ENCODE measurements around the gene DUSP15. TPM values are rescaled to one million over a fixed set of nuclear protein-coding genes. Genes with fewer than 3 reads are reported as not detected.
A peak's percentile ranks its signal among the peaks of the same experiment; 100 is the strongest.

The DUSP15 gene
- total RNA-seq, 1 donor from 2014 or later, result 2.1 TPM

- Histone ChIP-seq H3K9me3 (ENCODE audit: control insufficient read depth in 3 of 3, low read length in 3 of 3) (no peaks in the 10 kb centered on the region), H3K27ac (ENCODE audit: low read depth, low read length) (no peak overlapping the region), H3K27me3 (ENCODE audit: control insufficient read depth in 3 of 3, insufficient read depth in 3 of 3, low read length in 3 of 3) (peaks cover 36 to 51% (median 49%) of the 10 kb centered on the region in 3 donors), H3K36me3 (ENCODE audit: control insufficient read depth in 3 of 3, insufficient read depth in 3 of 3, low read length in 3 of 3) (no peaks in the 10 kb centered on the region), H3K9ac (ENCODE audit: low read depth in 1 of 3, low read length in 3 of 3) (peak overlapping the region in 1 of 3 donors; percentile 40), H3K4me3 (ENCODE audit: low read length in 3 of 3) (peak overlapping the region in 2 of 3 donors; percentile 51 to 65), H3K4me1 (ENCODE audit: control insufficient read depth in 3 of 3, insufficient read depth in 3 of 3, low read length in 3 of 3) (peaks cover 10 to 15% (median 14%) of the 10 kb centered on the region in 3 donors)
These were observed 8.8 kb downstream of the DUSP15 start for GRCh38 chr20:31861385-31862156.

- no peaks in the 10 kb centered on the region for H3K36me3 ChIP-seq (ENCODE audit: control insufficient read depth in 3 of 3, insufficient read depth in 3 of 3, low read length in 3 of 3)
- no peaks in the 10 kb centered on the region for H3K9me3 ChIP-seq (ENCODE audit: control insufficient read depth in 3 of 3, low read length in 3 of 3)
- H3K4me1 ChIP-seq (ENCODE audit: control insufficient read depth in 3 of 3, insufficient read depth in 3 of 3, low read length in 3 of 3), result peaks cover 10 to 15% (median 14%) of the 10 kb centered on the region in 3 donors
- H3K27me3 ChIP-seq (ENCODE audit: control insufficient read depth in 3 of 3, insufficient read depth in 3 of 3, low read length in 3 of 3), result peaks cover 36 to 56% (median 50%) of the 10 kb centered on the region in 3 donors
- no peak overlapping the region for H3K27ac ChIP-seq (ENCODE audit: low read depth, low read length)
- peak overlapping the region in 1 of 3 donors; percentile 40 for H3K9ac ChIP-seq (ENCODE audit: low read depth in 1 of 3, low read length in 3 of 3)
- H3K4me3 ChIP-seq (ENCODE audit: low read length in 3 of 3), result peak overlapping the region in 2 of 3 donors; percentile 51 to 65
These were observed 9.3 kb downstream of the DUSP15 start for GRCh38 chr20:31861135-31861384.

- H3K9me3 ChIP-seq (ENCODE audit: control insufficient read depth in 3 of 3, low read length in 3 of 3), result no peaks in the 10 kb centered on the region
- H3K9ac ChIP-seq (ENCODE audit: low read depth in 1 of 3, low read length in 3 of 3), result no peak overlapping the region
- H3K27me3 ChIP-seq (ENCODE audit: control insufficient read depth in 3 of 3, insufficient read depth in 3 of 3, low read length in 3 of 3), result peaks cover 36 to 56% (median 51%) of the 10 kb centered on the region in 3 donors
- no peaks in the 10 kb centered on the region for H3K36me3 ChIP-seq (ENCODE audit: control insufficient read depth in 3 of 3, insufficient read depth in 3 of 3, low read length in 3 of 3)
- H3K4me1 ChIP-seq (ENCODE audit: control insufficient read depth in 3 of 3, insufficient read depth in 3 of 3, low read length in 3 of 3), result peaks cover 10 to 15% (median 14%) of the 10 kb centered on the region in 3 donors
- H3K4me3 ChIP-seq (ENCODE audit: low read length in 3 of 3), result peak overlapping the region; percentile 10 to 65 (median 51)
- H3K27ac ChIP-seq (ENCODE audit: low read depth, low read length), result no peak overlapping the region
These were observed 9.8 kb downstream of the DUSP15 start for GRCh38 chr20:31860390-31861134.

- no peak overlapping the region for H3K4me3 ChIP-seq (ENCODE audit: low read length in 3 of 3)
- no peak overlapping the region for H3K27ac ChIP-seq (ENCODE audit: low read depth, low read length)
- peaks cover 36 to 62% (median 54%) of the 10 kb centered on the region in 3 donors for H3K27me3 ChIP-seq (ENCODE audit: control insufficient read depth in 3 of 3, insufficient read depth in 3 of 3, low read length in 3 of 3)
- H3K9ac ChIP-seq (ENCODE audit: low read depth in 1 of 3, low read length in 3 of 3), result no peak overlapping the region
- H3K36me3 ChIP-seq (ENCODE audit: control insufficient read depth in 3 of 3, insufficient read depth in 3 of 3, low read length in 3 of 3), result no peaks in the 10 kb centered on the region
- peaks cover 10 to 15% (median 14%) of the 10 kb centered on the region in 3 donors for H3K4me1 ChIP-seq (ENCODE audit: control insufficient read depth in 3 of 3, insufficient read depth in 3 of 3, low read length in 3 of 3)
- no peaks in the 10 kb centered on the region for H3K9me3 ChIP-seq (ENCODE audit: control insufficient read depth in 3 of 3, low read length in 3 of 3)
These were observed 10.3 kb downstream of the DUSP15 start for GRCh38 chr20:31859998-31860380.

GRCh38 chr20:31859266-31859997 lies 10.9 kb downstream of the DUSP15 start:
- peaks cover 36 to 65% (median 54%) of the 10 kb centered on the region in 3 donors for H3K27me3 ChIP-seq (ENCODE audit: control insufficient read depth in 3 of 3, insufficient read depth in 3 of 3, low read length in 3 of 3)
- no peak overlapping the region for H3K27ac ChIP-seq (ENCODE audit: low read depth, low read length)
- H3K4me3 ChIP-seq (ENCODE audit: low read length in 3 of 3), result no peak overlapping the region
- no peaks in the 10 kb centered on the region for H3K36me3 ChIP-seq (ENCODE audit: control insufficient read depth in 3 of 3, insufficient read depth in 3 of 3, low read length in 3 of 3)
- no peaks in the 10 kb centered on the region for H3K9me3 ChIP-seq (ENCODE audit: control insufficient read depth in 3 of 3, low read length in 3 of 3)
- H3K9ac ChIP-seq (ENCODE audit: low read depth in 1 of 3, low read length in 3 of 3), result no peak overlapping the region
- peaks cover 10 to 15% (median 14%) of the 10 kb centered on the region in 3 donors for H3K4me1 ChIP-seq (ENCODE audit: control insufficient read depth in 3 of 3, insufficient read depth in 3 of 3, low read length in 3 of 3)

- Histone ChIP-seq H3K9ac (ENCODE audit: low read depth in 1 of 3, low read length in 3 of 3) (no peak overlapping the region), H3K36me3 (ENCODE audit: control insufficient read depth in 3 of 3, insufficient read depth in 3 of 3, low read length in 3 of 3) (no peaks in the 10 kb centered on the region), H3K4me3 (ENCODE audit: low read length in 3 of 3) (no peak overlapping the region), H3K27me3 (ENCODE audit: control insufficient read depth in 3 of 3, insufficient read depth in 3 of 3, low read length in 3 of 3) (peaks cover 36 to 65% (median 54%) of the 10 kb centered on the region in 3 donors), H3K27ac (ENCODE audit: low read depth, low read length) (no peak overlapping the region), H3K9me3 (ENCODE audit: control insufficient read depth in 3 of 3, low read length in 3 of 3) (no peaks in the 10 kb centered on the region), H3K4me1 (ENCODE audit: control insufficient read depth in 3 of 3, insufficient read depth in 3 of 3, low read length in 3 of 3) (peaks cover 10 to 15% (median 14%) of the 10 kb centered on the region in 3 donors)
These were observed 11.6 kb downstream of the DUSP15 start for GRCh38 chr20:31858760-31859083.

- H3K9ac ChIP-seq (ENCODE audit: low read depth in 1 of 3, low read length in 3 of 3), result no peak overlapping the region
- H3K27me3 ChIP-seq (ENCODE audit: control insufficient read depth in 3 of 3, insufficient read depth in 3 of 3, low read length in 3 of 3), result peaks cover 36 to 65% (median 54%) of the 10 kb centered on the region in 3 donors
- H3K4me3 ChIP-seq (ENCODE audit: low read length in 3 of 3), result no peak overlapping the region
- no peak overlapping the region for H3K27ac ChIP-seq (ENCODE audit: low read depth, low read length)
- H3K9me3 ChIP-seq (ENCODE audit: control insufficient read depth in 3 of 3, low read length in 3 of 3), result no peaks in the 10 kb centered on the region
- peaks cover 10 to 15% (median 14%) of the 10 kb centered on the region in 3 donors for H3K4me1 ChIP-seq (ENCODE audit: control insufficient read depth in 3 of 3, insufficient read depth in 3 of 3, low read length in 3 of 3)
- H3K36me3 ChIP-seq (ENCODE audit: control insufficient read depth in 3 of 3, insufficient read depth in 3 of 3, low read length in 3 of 3), result no peaks in the 10 kb centered on the region
These were observed 12.2 kb downstream of the DUSP15 start for GRCh38 chr20:31857861-31858759.

- Histone ChIP-seq H3K9ac (ENCODE audit: low read depth in 1 of 3, low read length in 3 of 3) (no peak overlapping the region), H3K9me3 (ENCODE audit: control insufficient read depth in 3 of 3, low read length in 3 of 3) (no peaks in the 10 kb centered on the region), H3K27me3 (ENCODE audit: control insufficient read depth in 3 of 3, insufficient read depth in 3 of 3, low read length in 3 of 3) (peaks cover 37 to 61% (median 54%) of the 10 kb centered on the region in 3 donors), H3K27ac (ENCODE audit: low read depth, low read length) (no peak overlapping the region), H3K36me3 (ENCODE audit: control insufficient read depth in 3 of 3, insufficient read depth in 3 of 3, low read length in 3 of 3) (no peaks in the 10 kb centered on the region), H3K4me1 (ENCODE audit: control insufficient read depth in 3 of 3, insufficient read depth in 3 of 3, low read length in 3 of 3) (peaks cover 10 to 15% (median 14%) of the 10 kb centered on the region in 3 donors), H3K4me3 (ENCODE audit: low read length in 3 of 3) (no peak overlapping the region)
These were observed 13.8 kb downstream of the DUSP15 start for GRCh38 chr20:31856516-31856915.

- Histone ChIP-seq H3K9ac (ENCODE audit: low read depth in 1 of 3, low read length in 3 of 3) (no peak overlapping the region), H3K36me3 (ENCODE audit: control insufficient read depth in 3 of 3, insufficient read depth in 3 of 3, low read length in 3 of 3) (no peaks in the 10 kb centered on the region), H3K27ac (ENCODE audit: low read depth, low read length) (no peak overlapping the region), H3K4me3 (ENCODE audit: low read length in 3 of 3) (no peak overlapping the region), H3K4me1 (ENCODE audit: control insufficient read depth in 3 of 3, insufficient read depth in 3 of 3, low read length in 3 of 3) (no peaks in the 10 kb centered on the region), H3K27me3 (ENCODE audit: control insufficient read depth in 3 of 3, insufficient read depth in 3 of 3, low read length in 3 of 3) (peaks cover 24 to 56% (median 54%) of the 10 kb centered on the region in 3 donors), H3K9me3 (ENCODE audit: control insufficient read depth in 3 of 3, low read length in 3 of 3) (no peaks in the 10 kb centered on the region)
These were observed 16.8 kb downstream of the DUSP15 start for GRCh38 chr20:31853481-31853880.
